ENCODE measurements around the gene SLC12A3. TPM values are rescaled to one million over a fixed set of nuclear protein-coding genes. Genes with fewer than 3 reads are reported as not detected.
"Not testable (repeated sequence)": the region's sequence is repeated elsewhere in the genome, so short reads cannot be mapped to it uniquely, and the experiment has no call there.

SLC12A3 gene
- total and polyA plus RNA-seq, 4 donors: not detected

DNA sequence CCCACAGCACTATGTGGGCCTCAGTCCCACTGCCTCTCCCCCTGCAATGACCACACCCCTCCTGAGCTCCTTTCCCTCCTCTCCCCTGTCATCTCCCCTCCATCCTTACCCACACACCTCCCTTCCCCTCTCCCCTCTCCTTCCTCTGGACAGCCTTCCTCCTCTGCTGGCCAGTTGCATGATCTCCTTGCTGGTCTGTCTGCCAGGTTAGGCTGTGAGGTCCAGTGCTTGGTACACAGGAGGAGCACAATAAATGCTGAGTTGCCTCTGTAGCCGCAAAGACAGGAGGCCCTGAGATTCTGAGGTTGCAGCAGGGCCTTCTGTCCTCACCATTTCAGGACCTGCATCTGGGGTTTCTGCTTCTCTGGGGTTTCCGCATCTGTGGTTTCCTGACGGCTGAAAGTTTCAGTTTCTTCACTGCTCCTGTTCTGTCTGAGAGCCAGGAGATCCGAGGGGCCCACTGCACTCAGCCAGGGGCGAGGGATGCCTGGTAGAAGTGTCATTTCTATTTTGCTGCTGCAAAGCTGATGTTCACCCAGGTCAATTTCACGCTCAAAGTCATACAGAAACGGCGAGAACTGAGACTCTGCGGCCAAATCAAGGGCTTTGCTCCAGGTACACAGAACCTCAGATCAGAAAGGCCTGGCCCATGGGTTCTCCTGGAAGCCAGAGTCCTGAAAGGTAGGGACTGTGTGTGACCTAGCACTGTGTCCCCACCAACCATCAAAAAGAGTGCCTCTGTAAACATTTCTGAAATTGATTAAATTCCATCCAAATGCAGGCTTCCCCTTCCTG lies 4.6 kb upstream of the SLC12A3 start:
- Histone ChIP-seq H3K4me3 (ENCODE audit: low read length in 2 of 2) (no peak overlapping the region), H3K27ac (ENCODE audit: low read depth in 1 of 2, low read length in 2 of 2) (no peak overlapping the region), H3K27me3 (ENCODE audit: control insufficient read depth in 1 of 2, insufficient read depth in 2 of 2, low read length in 1 of 2) (no peaks in the 10 kb centered on the region), H3K36me3 (ENCODE audit: control insufficient read depth in 1 of 2, insufficient read depth in 2 of 2, low read length in 1 of 2) (no peaks in the 10 kb centered on the region), H3K4me1 (ENCODE audit: control insufficient read depth in 1 of 2, insufficient read depth in 2 of 2, low read length in 2 of 2) (no peaks in the 10 kb centered on the region), H3K9me3 (ENCODE audit: control insufficient read depth, low read length) (no peaks in the 10 kb centered on the region)
- 76 to 77% methylated on average over 9 of the region's 9 CpGs for WGBS, 2 donors
- DNase-seq (no peak), ATAC-seq (ENCODE audit: low FRiP score) (no peak)
- intact Hi-C loops (cut with DNase I): no loop called here

DNA sequence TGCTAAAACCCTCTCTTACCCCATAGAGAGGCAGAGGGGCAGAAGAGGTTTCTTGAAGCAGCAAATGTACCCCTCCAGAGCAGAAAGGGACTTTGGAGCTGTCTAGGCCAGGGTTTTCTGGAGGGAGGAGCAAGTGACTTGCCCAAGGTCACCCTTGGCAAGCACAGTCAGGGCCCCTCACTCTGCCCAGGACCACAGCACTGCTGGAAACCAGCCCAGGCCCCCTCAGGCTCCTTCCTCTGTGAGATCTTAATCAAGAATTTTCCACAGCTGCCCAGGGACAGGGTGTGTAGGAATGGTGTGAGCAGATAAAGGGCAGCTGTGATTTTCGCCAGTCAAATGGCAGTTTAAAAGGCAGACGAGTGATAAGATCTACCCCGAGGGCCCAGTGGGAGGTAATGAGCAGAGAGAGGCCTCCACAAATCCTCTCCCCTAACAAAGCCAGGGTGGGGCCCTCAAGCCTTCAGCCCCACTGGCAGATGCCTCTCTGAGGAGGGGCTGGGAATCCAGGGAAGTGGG lies 3.9 kb upstream of the SLC12A3 start:
- Histone ChIP-seq H3K4me1 (ENCODE audit: control insufficient read depth in 1 of 2, insufficient read depth in 2 of 2, low read length in 2 of 2) (no peaks in the 10 kb centered on the region), H3K4me3 (ENCODE audit: low read length in 2 of 2) (no peak overlapping the region), H3K27ac (ENCODE audit: low read depth in 1 of 2, low read length in 2 of 2) (no peak overlapping the region), H3K9me3 (ENCODE audit: control insufficient read depth, low read length) (no peaks in the 10 kb centered on the region), H3K36me3 (ENCODE audit: control insufficient read depth in 1 of 2, insufficient read depth in 2 of 2, low read length in 1 of 2) (no peaks in the 10 kb centered on the region), H3K27me3 (ENCODE audit: control insufficient read depth in 1 of 2, insufficient read depth in 2 of 2, low read length in 1 of 2) (no peaks in the 10 kb centered on the region)
- ATAC-seq (ENCODE audit: low FRiP score) (no peak), DNase-seq (no peak)
- intact Hi-C loops (cut with DNase I): no loop called here
- WGBS, 2 donors: 64 to 72% methylated on average over 3 of the region's 3 CpGs

DNA sequence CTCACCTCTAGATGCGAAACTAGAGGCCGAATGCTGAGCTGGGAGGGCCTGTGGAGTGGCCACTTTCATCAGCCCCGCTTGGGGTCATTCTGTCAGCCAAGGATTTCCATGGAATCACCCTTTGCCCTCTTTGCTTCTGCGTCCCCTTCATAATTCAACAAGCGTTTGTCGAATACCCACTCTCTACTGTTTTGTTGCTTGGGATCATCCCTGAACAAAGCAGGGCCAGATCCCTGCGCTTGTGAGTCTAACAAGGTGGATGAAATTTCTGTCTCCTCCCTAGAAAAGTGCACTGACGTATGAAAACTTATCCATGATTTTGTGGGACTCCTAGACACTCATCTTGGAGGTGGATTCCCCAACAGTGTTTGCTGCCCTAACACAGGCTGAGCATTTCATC lies 3.3 kb upstream of the SLC12A3 start:
- DNase-seq (no peak), ATAC-seq (ENCODE audit: low FRiP score) (no peak)
- Histone ChIP-seq H3K27ac (ENCODE audit: low read depth in 1 of 2, low read length in 2 of 2) (no peak overlapping the region), H3K4me1 (ENCODE audit: control insufficient read depth in 1 of 2, insufficient read depth in 2 of 2, low read length in 2 of 2) (no peaks in the 10 kb centered on the region), H3K36me3 (ENCODE audit: control insufficient read depth in 1 of 2, insufficient read depth in 2 of 2, low read length in 1 of 2) (no peaks in the 10 kb centered on the region), H3K9me3 (ENCODE audit: control insufficient read depth, low read length) (no peaks in the 10 kb centered on the region), H3K4me3 (ENCODE audit: low read length in 2 of 2) (no peak overlapping the region), H3K27me3 (ENCODE audit: control insufficient read depth in 1 of 2, insufficient read depth in 2 of 2, low read length in 1 of 2) (no peaks in the 10 kb centered on the region)
- WGBS, 2 donors: 96% methylated on average over 8 of the region's 8 CpGs
- intact Hi-C loops (cut with DNase I): no loop called here

DNA sequence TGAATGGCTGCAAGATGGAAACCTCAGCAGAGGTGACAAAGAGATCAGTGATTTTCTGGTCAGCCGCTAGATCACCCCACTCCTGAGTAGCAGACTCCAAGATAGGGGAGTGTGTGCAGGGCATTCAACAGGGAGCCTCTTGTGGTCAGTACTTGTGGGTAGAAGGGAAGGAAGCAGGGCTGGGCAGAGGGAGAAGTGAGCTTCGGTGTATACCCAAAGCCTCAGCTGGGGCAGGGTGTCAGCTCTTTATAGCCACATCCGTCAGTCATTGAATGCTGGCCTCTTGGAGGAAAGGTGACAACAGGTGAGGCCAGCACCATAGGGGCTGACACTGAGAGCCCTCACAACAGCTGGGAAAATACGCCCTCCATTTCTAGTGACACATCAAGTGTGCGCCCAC lies 2.2 kb upstream of the SLC12A3 start:
- WGBS, 2 donors: 87 to 92% methylated on average over 5 of the region's 5 CpGs
- Histone ChIP-seq H3K4me1 (ENCODE audit: control insufficient read depth in 1 of 2, insufficient read depth in 2 of 2, low read length in 2 of 2) (no peaks in the 10 kb centered on the region), H3K4me3 (ENCODE audit: low read length in 2 of 2) (no peak overlapping the region), H3K27ac (ENCODE audit: low read depth in 1 of 2, low read length in 2 of 2) (no peak overlapping the region), H3K9me3 (ENCODE audit: control insufficient read depth, low read length) (no peaks in the 10 kb centered on the region), H3K36me3 (ENCODE audit: control insufficient read depth in 1 of 2, insufficient read depth in 2 of 2, low read length in 1 of 2) (no peaks in the 10 kb centered on the region), H3K27me3 (ENCODE audit: control insufficient read depth in 1 of 2, insufficient read depth in 2 of 2, low read length in 1 of 2) (no peaks in the 10 kb centered on the region)
- ATAC-seq (ENCODE audit: low FRiP score): no peak
- intact Hi-C loops (cut with DNase I): no loop called here
- no peak for DNase-seq

GRCh38 chr16:56865394-56866062 lies 521 bp downstream of the SLC12A3 start:
- 91 to 95% methylated on average over 13 of the region's 13 CpGs for WGBS, 2 donors

GRCh38 chr16:56866955-56867830 lies 2.2 kb downstream of the SLC12A3 start:
- H3K27me3 ChIP-seq (ENCODE audit: control insufficient read depth in 1 of 2, insufficient read depth in 2 of 2, low read length in 1 of 2): no peaks in the 10 kb centered on the region
- 51% methylated on average over 23 of the region's 23 CpGs for WGBS, 2 donors
- H3K36me3 ChIP-seq (ENCODE audit: control insufficient read depth in 1 of 2, insufficient read depth in 2 of 2, low read length in 1 of 2): no peaks in the 10 kb centered on the region
- DNase-seq (no peak), ATAC-seq (ENCODE audit: low FRiP score) (peak; percentile 72)
- H3K27ac ChIP-seq (ENCODE audit: low read depth in 1 of 2, low read length in 2 of 2): no peak overlapping the region
- no peaks in the 10 kb centered on the region for H3K9me3 ChIP-seq (ENCODE audit: control insufficient read depth, low read length)
- no peak overlapping the region for H3K4me3 ChIP-seq (ENCODE audit: low read length in 2 of 2)
- intact Hi-C loops (cut with DNase I): loop anchor here (5.0 kb wide), 3 partner anchors 85 to 300 kb away; no protein-coding TSS in a partner anchor
- H3K4me1 ChIP-seq (ENCODE audit: control insufficient read depth in 1 of 2, insufficient read depth in 2 of 2, low read length in 2 of 2): no peaks in the 10 kb centered on the region

More at GRCh38 chr16:56865394-56866062, 521 bp downstream of the SLC12A3 start:
- no peaks in the 10 kb centered on the region for H3K4me1 ChIP-seq (ENCODE audit: control insufficient read depth in 1 of 2, insufficient read depth in 2 of 2, low read length in 2 of 2)
- H3K27ac ChIP-seq (ENCODE audit: low read depth in 1 of 2, low read length in 2 of 2): no peak overlapping the region
- ATAC-seq (ENCODE audit: low FRiP score): no peak
- no peak overlapping the region for H3K4me3 ChIP-seq (ENCODE audit: low read length in 2 of 2)
- H3K36me3 ChIP-seq (ENCODE audit: control insufficient read depth in 1 of 2, insufficient read depth in 2 of 2, low read length in 1 of 2): no peaks in the 10 kb centered on the region
- intact Hi-C loops (cut with DNase I): loop anchor here (5.0 kb wide), 3 partner anchors 87 to 302 kb away; no protein-coding TSS in a partner anchor
- no peak for DNase-seq
- no peaks in the 10 kb centered on the region for H3K9me3 ChIP-seq (ENCODE audit: control insufficient read depth, low read length)
- no peaks in the 10 kb centered on the region for H3K27me3 ChIP-seq (ENCODE audit: control insufficient read depth in 1 of 2, insufficient read depth in 2 of 2, low read length in 1 of 2)

- DNase-seq: no peak
- H3K9me3 ChIP-seq (ENCODE audit: control insufficient read depth, low read length): no peaks in the 10 kb centered on the region
- H3K27me3 ChIP-seq (ENCODE audit: control insufficient read depth in 1 of 2, insufficient read depth in 2 of 2, low read length in 1 of 2): no peaks in the 10 kb centered on the region
- no peak overlapping the region for H3K4me3 ChIP-seq (ENCODE audit: low read length in 2 of 2)
- no peak overlapping the region for H3K27ac ChIP-seq (ENCODE audit: low read depth in 1 of 2, low read length in 2 of 2)
- WGBS, 2 donors: 94 to 95% methylated on average over 9 of the region's 9 CpGs
- no peaks in the 10 kb centered on the region for H3K36me3 ChIP-seq (ENCODE audit: control insufficient read depth in 1 of 2, insufficient read depth in 2 of 2, low read length in 1 of 2)
- intact Hi-C loops (cut with DNase I): loop anchor here (5.0 kb wide), 3 partner anchors 84 to 299 kb away; no protein-coding TSS in a partner anchor
- no peak for ATAC-seq (ENCODE audit: low FRiP score)
- H3K4me1 ChIP-seq (ENCODE audit: control insufficient read depth in 1 of 2, insufficient read depth in 2 of 2, low read length in 2 of 2): no peaks in the 10 kb centered on the region
Measured at GRCh38 chr16:56868175-56868574, 3.2 kb downstream of the SLC12A3 start.

GRCh38 chr16:56868766-56869165 lies 3.8 kb downstream of the SLC12A3 start:
- H3K27me3 ChIP-seq (ENCODE audit: control insufficient read depth in 1 of 2, insufficient read depth in 2 of 2, low read length in 1 of 2); H3K4me3 ChIP-seq (ENCODE audit: low read length in 2 of 2); H3K4me1 ChIP-seq (ENCODE audit: control insufficient read depth in 1 of 2, insufficient read depth in 2 of 2, low read length in 2 of 2); H3K9me3 ChIP-seq (ENCODE audit: control insufficient read depth, low read length); H3K27ac ChIP-seq (ENCODE audit: low read depth in 1 of 2, low read length in 2 of 2); ATAC-seq (ENCODE audit: low FRiP score); DNase-seq; H3K36me3 ChIP-seq (ENCODE audit: control insufficient read depth in 1 of 2, insufficient read depth in 2 of 2, low read length in 1 of 2): not testable (repeated sequence)
- 87 to 93% methylated on average over 5 of the region's 5 CpGs for WGBS, 2 donors
- intact Hi-C loops (cut with DNase I): loop anchor here (5.0 kb wide), 3 partner anchors 84 to 299 kb away; no protein-coding TSS in a partner anchor

All from aorta (tissue), 5 donors.